Fibroblast of skin of left quadriceps (primary cell): ENCODE data around the gene SPRED2.
"Not testable (repeated sequence)": the region's sequence is repeated elsewhere in the genome, so short reads cannot be mapped to it uniquely, and the experiment has no call there.

Experiments
- DNase-seq, 2 experiments: peaks; one replicate each; pipeline ENCODE4 v3.0.0-alpha.2; 2013; ENCODE audit warnings: low read depth in 2 of 2

SPRED2 gene

GRCh38 chr2:65343386-65343785 is 89.0 kb downstream of the SPRED2 start:
- peak; percentile 50 to 54 for DNase-seq

DNA sequence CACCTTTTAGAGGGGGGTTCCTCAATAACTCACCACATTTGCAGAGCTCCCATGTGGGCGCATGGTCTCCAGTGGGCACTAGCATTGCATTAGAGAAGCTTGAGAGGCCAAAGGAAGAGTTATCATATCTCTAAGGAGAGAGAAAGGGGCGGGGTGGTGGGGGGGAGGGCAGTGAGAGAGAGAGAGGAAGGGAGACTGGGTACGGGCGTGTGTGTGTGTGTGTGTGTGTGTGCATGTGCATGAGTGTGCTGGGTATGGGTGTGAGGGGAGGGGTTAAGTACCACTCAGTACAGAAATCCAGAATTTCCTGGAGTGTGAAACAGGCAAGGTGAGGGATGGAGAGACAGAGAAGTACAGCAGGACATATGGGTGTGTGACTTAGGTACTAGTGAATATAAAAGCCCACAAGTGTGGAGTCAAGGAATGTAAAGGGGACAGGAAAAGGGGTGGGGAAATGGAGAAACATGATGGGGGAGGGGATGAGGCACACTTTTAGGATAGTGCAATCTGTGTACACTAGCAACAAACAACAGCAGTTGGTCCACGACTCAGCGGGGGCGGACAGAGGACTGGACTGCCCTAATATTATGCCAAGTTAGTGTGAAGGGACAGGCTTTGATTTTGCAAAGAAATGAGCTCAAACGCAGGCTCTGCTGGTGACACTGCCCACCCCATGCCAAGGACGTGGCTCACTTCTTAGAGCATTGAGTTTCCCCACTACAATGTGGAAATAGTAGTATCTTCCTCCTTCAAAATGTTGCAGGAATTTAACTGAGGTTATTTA is 91.3 kb downstream of the SPRED2 start:
- DNase-seq, result no peak

DNA sequence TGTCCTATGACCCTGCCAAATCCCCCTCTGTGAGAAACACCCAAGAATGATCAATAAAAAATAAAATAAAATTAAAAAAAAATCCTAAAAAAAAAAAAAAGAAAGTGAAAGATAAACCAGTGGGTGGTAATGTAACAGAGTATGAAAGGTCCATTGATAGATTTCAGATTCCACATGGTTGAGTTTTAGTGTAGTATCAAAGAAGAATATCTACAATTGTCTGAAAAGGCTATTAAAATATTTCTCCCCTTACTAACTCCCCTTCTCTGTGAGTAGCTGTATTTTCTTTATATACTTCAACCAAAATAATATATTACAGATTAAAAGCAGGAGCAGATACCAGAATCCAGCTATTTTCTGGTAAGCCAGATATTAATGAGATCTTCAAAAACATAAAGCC is 92.8 kb downstream of the SPRED2 start:
- DNase-seq, result no peak

DNA sequence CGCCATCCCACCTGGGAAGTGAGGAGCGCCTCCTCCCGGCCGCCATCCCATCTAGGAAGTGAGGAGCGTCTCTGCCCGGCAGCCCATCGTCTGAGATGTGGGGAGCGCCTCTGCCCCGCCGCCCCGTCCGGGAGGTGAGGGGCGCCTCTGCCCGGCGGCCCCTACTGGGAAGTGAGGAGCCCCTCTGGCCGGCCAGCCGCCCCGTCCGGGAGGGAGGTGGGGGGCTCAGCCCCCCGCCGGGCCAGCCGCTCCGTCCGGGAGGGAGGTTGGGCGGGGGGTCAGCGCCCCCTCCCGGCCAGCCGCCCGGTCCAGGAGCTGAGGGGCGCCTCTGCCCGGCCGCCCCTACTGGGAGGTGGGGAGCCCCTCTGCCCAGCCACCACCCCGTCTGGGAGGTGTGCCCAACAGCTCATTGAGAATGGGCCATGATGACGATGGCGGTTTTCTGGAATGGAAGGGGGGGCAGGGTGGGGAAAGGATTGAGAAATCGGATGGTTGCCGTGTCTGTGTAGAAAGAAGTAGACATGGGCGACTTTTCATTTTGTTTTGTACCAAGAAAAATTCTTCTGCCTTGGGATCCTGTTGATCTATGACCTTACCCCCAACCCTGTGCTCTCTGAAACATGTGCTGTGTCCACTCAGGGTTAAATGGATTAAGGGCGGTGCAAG is 93.4 kb downstream of the SPRED2 start:
- DNase-seq, result not testable (repeated sequence)

DNA sequence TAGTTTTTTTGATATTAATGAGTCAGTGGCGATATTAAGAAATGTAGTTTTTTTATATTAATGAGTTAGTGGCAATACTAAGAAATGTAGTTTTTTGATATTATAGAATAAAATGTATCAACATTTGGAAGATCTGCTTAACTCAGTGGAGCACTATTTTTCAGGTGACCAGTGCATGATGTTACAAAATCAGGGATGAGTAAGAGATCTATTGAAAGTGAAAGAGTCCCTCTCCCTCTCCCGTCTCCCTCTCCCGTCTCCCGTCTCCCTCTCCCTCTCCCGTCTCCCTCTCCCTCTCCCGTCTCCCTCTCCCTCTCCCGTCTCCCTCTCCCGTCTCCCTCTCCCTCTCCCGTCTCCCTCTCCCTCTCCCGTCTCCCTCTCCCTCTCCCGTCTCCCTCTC is 94.5 kb downstream of the SPRED2 start:
- not testable (repeated sequence) for DNase-seq

GRCh38 chr2:65334714-65335113 is 97.7 kb downstream of the SPRED2 start:
- DNase-seq, result no peak

DNA sequence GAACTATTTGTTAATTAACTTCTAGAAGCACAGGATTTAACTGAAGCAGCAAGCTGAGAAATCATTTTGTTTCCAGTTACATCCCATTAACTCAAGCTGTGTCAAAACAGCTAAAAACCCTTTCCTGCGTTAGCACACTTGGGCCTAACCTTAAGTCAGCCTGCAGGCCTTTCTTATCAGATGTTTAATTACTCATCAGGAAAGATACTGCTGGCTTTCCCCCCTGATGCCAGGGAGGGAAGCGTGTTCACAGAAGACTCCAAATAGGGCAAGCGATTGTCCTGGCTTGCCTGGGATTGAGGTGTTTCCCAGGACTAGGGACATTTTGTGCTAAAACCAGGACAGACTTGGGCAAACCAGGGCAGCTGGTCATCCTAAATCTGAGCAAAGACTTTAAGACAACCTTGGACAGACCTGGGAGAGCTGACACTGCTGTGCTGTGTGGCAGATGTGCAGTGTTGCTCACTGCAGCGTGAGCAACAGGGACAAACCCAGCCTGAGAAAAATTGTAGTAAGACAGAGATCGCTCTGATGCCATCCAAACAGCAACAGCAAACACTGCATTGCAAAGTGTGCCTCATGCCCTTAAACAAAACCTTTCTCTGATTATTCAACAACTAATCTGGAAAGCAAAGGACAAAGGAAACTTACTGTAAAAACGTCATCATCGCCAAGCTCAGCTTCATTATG is 100.9 kb downstream of the SPRED2 start:
- no peak for DNase-seq

DNA sequence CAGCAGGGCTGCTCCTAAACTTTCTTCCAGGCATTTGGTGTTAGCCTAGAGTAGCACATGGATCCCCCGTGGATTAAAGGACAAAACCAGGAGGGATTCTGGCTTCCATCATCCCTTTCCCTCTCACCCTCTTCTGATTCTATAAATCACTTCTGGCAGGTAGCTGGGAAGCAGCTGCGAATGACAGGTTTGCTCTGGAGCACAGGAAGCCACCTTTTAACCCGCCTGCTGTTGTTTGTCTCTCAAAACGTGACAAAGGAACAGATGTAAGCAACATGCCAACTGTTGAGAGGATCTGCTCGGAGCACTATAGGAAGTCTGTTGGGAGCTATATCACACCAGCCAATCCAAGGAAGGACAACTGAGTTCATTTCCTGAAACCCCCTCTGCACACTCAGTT is 102.9 kb downstream of the SPRED2 start:
- no peak for DNase-seq

GRCh38 chr2:65326276-65326675 is 106.1 kb downstream of the SPRED2 start:
- no peak for DNase-seq

GRCh38 chr2:65325066-65325465 is 107.3 kb downstream of the SPRED2 start:
- no peak for DNase-seq

DNA sequence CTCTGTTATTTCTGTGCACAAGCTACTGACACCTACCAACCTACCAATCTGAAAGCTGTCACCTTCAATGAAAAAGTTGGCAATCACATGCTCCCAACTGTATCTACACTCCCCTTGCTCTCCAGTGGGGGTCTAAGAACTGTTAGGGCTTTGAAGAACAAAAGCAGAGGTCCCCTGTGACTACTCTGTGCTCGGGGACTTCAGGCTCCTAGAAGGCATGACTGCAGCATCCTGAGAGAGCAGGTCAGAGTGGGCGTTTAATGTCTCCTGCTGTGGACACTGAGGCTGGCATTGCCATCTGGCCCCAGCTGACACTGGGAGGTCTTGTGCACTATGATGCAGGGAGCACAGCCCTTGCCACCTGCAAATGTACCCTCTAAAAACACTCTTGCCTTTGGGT is 111.5 kb downstream of the SPRED2 start:
- DNase-seq, result no peak

DNA sequence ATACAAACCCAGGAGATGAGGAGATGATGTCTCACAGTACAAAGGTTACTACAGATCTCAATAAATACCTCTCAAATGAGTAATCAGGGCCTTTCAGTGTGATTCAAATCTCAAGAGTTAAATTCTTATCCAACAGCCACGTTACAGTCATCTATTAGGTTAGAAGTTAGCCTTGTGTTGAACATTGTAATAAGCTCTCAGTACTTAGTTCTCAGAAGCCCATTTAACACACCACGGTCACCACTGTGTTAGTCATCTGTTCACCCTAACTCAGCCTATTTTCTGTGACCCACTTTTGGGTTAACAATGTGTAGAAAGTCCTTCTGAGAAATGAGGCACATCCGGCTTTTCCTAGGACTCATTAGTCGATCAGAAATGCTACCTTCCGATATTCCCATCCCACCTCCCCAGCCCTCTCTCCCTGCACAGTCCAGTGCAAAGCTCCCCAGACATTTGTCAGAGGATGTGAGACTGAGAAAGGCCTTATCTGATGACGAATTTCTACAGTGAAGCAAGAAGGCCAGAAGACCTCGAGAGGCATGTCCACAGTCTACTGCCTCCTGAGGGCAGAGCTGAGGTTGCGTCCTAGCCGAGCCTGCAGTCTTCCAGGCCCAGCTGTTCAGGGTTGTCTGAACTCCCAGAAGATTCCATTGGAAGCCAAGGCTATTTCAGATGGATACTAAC is 112.2 kb downstream of the SPRED2 start:
- peak; percentile 86 for DNase-seq

- DNase-seq, result no peak
Measured at GRCh38 chr2:65319674-65320041, 112.7 kb downstream of the SPRED2 start.

DNA sequence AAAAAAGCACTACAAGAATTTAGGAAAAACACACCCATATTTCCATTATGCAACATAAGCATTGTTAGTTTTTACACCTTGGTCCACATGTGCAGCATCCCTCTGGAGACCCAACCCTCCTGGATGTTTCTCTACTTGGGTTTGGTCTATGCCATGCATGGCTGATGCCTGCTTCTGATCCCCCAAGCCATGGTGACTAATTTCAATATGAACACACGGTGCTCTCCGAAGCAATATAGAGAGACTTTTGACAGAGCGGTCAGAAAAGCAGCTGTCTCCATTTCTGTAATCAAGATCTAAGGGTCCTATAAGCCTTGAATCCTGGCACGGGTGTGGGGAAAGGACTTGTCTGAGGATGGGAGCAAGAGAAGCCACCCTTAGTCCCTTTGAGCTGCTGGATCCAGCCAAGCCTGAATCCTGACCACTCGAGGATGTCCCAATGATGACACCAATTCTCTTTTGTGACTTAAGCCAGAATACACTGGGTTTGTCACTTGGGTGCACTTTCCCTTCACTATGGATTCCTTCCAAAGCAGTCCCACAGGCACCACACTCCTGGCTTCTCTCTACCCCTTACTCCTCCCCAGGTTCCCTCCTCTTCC is 113.2 kb downstream of the SPRED2 start:
- DNase-seq, result no peak

- no peak for DNase-seq
Measured at GRCh38 chr2:65317841-65318240, 114.6 kb downstream of the SPRED2 start.

DNA sequence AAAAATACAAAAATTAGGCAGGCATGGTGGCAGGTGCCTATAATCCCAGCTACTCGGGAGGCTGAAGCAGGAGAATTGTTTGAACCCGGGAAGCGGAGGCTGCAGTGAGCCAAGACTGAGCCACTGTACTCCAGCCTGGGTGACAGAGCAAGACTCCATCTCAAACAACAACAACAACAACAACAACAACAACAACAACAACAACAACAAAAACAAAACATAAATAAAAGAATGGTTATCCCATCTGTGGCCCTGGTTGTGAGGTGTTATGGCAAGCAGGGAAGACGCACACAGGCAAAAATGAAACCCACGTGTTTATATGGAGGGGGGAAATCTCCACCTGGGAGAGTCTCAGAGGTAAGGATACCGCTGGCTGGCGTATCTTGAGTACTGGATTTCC is 115.0 kb downstream of the SPRED2 start:
- not testable (repeated sequence) for DNase-seq

- peak in 1 of 2 experiments; percentile 28 for DNase-seq
Measured at GRCh38 chr2:65316072-65316471, 116.3 kb downstream of the SPRED2 start.

- DNase-seq, result no peak
Measured at GRCh38 chr2:65314801-65315441, 117.5 kb downstream of the SPRED2 start.

GRCh38 chr2:65313954-65314256 is 118.5 kb downstream of the SPRED2 start:
- no peak for DNase-seq

DNA sequence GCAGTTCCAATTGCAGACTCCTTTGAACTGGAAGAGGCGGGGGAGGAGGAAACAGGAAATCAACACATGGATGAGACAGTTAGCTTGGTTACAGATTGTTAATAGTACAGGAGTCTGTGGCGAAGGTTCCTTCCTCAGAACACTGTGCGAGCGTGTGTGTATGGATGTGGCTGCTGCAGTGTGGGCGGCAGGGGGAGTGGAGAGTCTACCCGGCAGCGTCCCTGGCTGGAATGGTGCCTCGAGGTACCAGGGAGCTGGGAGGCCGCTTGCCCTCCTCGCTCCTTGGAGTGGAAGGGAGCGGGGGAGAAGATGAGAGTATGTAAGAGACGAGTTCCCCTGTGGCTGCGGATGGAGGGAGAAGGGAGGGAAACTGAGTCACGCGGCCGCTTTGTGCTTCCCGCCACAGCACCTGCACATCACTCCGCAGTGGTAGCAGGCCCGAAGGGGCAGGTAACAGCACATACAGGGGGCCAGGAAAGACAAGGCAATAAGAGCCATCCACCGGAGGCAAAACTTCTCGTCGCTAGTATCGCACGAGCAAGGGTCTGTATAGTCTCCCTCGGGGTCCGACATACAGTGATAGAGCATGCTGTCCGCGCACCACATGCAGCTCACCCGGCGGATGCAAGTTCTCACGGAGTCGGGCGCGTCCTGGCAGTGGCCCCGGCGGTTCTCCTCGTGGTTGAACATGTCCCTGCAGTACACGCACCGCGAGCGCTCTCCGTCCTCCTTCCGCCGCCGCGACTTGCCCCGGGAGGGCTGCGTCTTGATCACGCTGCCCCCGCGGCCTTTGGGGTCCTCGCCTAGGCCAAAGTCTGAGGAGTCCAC is 119.1 kb downstream of the SPRED2 start:
- DNase-seq, result no peak

DNA sequence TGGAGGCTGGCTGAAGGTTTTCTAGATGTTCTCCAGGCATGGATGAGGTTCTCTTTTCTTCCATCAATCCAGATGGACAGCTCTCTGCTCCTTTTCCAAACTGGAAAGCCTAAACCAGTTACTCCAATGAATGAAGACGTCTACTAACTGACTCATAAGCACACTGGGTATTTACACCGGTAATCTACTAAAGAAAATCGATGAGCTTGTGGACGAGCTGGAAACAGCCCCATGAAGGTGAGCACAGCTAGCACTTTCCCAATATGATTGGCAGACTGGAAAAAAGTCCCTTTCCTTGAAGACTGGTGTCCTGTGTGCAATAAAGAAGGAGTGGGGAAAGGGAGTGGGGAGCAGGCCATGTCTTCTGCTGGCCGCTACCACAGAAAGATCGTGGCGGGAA is 120.8 kb downstream of the SPRED2 start:
- no peak for DNase-seq
